ENCODE measurements around the gene TTC38.

- no peak for TF ChIP-seq CTCF (IDR thresholded peaks at IDR 0.05; ENCODE audit: low read depth, low read length, poor library complexity, severe bottlenecking)
- TF ChIP-seq EZH2phosphoT487 (IDR thresholded peaks at IDR 0.05; ENCODE audit: borderline replicate concordance, low read length), result no peak
These were observed 25.9 kb downstream of the TTC38 start for GRCh38 chr22:46293577-46294260.
